HUES64 (cell line): ENCODE data around the gene GJB1.
"Not testable (repeated sequence)": the region's sequence is repeated elsewhere in the genome, so short reads cannot be mapped to it uniquely, and the experiment has no call there.

Source experiments
- H3K27ac ChIP-seq: 2 replicates; pipeline ENCODE4 v1.7.0; 2013; ENCODE audit warnings: low read depth, low read length, inconsistent platforms
- H3K27me3 ChIP-seq: 2 replicates; pipeline ENCODE4 v1.6.1; 2013; ENCODE audit warnings: mild to moderate bottlenecking, low read length; ENCODE audit not compliant: insufficient read depth
- H3K36me3 ChIP-seq: 2 replicates; pipeline ENCODE4 v1.6.1; 2013; ENCODE audit warnings: mild to moderate bottlenecking, low read length; ENCODE audit not compliant: insufficient read depth
- H3K4me1 ChIP-seq: 2 replicates; pipeline ENCODE4 v1.6.1; 2013; ENCODE audit warnings: mild to moderate bottlenecking, low read length, moderate library complexity; ENCODE audit not compliant: insufficient read depth
- H3K4me3 ChIP-seq: 2 replicates; pipeline ENCODE4 v1.5.1; 2013; ENCODE audit warnings: mild to moderate bottlenecking, low read length, moderate library complexity
- H3K9ac ChIP-seq: 2 replicates; pipeline ENCODE4 v1.6.1; 2013; ENCODE audit warnings: mild to moderate bottlenecking, low read depth, low read length
- H3K9me3 ChIP-seq: 2 replicates; pipeline ENCODE4 v1.6.1; 2013; ENCODE audit warnings: low read depth, low read length; ENCODE audit not compliant: insufficient read depth
- WGBS: fragments of 150-250, 120-280 bp; methylation state at CpG from one replicate; pipeline ENCODE4 v1.1.7; 2013; ENCODE audit warnings: missing lambda C conversion rate; 5-methylcytosine and 5-hydroxymethylcytosine counted together

GJB1 gene

DNA sequence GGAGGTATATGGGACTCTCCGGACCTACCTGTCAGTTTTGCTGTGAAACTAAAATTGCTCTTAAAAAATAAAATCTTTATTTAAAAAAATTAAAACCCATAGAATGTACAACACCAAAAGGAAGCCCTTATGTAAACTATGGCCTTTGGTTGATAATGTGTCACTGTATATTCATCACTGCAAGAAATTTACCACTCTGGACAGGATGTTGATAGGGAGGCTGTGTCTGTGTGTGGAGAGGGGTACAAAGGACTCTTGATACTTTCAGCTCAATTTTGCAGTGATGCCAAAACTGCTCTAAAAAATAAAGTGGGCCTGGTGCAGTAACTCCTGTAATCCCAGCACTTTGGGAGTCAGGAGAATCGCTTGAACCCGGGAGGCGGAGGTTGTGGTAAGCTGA, 33.8 kb downstream of the GJB1 start:
- Histone ChIP-seq H3K9ac (no peak overlapping the region), H3K36me3 (no peaks in the 10 kb centered on the region), H3K9me3 (no peaks in the 10 kb centered on the region), H3K4me1 (peaks cover 9% of the 10 kb centered on the region; the same call in 1 of the 2 replicates), H3K27ac (no peak overlapping the region), H3K27me3 (no peaks in the 10 kb centered on the region), H3K4me3 (no peak overlapping the region)
- 97% methylated on average over 3 of the region's 4 CpGs for WGBS

DNA sequence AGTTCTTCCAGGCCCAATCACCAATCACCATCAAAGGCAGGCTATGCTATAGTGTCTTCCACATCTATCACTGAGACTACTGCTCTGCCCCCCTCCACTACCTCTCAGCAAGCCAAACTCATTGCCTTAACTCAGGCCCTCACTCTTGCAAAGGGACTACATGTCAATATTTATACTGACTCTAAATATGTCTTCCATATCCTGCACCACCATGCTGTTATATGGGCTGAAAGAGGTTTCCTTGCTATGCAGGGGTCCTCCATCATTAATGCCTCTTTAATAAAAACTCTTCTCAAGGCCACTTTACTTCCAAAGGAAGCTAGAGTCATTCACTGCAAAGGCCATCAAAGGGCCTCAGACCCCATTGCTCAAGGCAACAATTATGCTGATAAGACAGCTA, 45.6 kb downstream of the GJB1 start:
- H3K9ac ChIP-seq, H3K9me3 ChIP-seq, H3K4me1 ChIP-seq, H3K27me3 ChIP-seq, H3K27ac ChIP-seq, H3K36me3 ChIP-seq, H3K4me3 ChIP-seq: not testable (repeated sequence)

DNA sequence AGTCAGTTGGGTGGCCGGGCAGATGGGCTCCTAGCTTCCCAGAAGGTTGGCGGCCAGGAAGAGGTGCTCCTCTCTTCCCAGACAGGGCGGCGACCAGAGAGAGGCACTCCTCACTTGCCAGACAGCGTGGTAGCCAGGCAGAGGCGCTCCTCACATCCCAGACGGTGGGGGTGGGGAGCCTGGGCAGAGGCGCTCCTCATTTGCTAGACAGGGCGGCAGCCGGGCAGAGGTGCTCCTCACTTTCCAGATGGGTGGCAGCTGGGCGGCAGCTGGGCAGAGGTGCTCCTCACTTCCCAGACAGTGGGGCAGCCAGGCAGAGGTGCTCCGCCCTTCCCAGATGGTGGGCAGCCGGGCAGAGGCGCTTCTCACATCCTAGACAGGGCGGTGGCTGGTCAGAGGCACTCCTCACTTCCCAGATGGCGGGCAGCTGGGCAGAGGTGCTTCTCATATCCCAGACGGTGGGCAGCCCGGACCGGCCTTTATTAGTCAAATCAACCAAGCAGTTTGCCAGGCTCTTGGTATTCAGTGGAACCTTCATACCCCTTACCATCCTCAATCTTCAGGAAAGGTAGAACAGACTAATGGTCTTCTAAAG, 46.9 kb downstream of the GJB1 start:
- Histone ChIP-seq H3K4me1 (no peaks in the 10 kb centered on the region), H3K4me3 (no peak overlapping the region), H3K9me3 (no peaks in the 10 kb centered on the region), H3K27me3 (no peaks in the 10 kb centered on the region), H3K9ac (no peak overlapping the region), H3K36me3 (no peaks in the 10 kb centered on the region), H3K27ac (no peak overlapping the region)
- WGBS: 94% methylated on average over 19 of the region's 19 CpGs

DNA sequence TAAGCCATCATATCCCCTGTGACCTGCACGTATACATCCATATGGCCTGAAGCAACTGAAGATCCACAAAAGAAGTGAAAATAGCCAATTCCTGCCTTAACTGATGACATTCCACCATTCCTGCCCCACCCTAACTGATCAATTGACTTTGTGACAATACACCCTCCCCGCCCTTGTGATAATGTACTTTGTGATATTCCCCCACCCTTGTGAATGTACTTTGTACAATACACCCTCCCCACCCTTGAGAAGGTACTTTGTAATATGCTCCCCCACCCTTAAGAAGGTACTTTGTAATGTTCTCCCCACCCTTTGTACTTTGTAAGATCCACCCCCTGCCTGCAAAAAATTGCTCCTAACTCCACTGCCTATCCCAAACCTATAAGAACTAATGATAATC, 49.3 kb downstream of the GJB1 start:
- H3K27me3 ChIP-seq, H3K4me3 ChIP-seq, H3K27ac ChIP-seq, H3K9me3 ChIP-seq, H3K4me1 ChIP-seq, H3K9ac ChIP-seq, H3K36me3 ChIP-seq: not testable (repeated sequence)
- 88% methylated on average over 1 of the region's 2 CpGs for WGBS
